Activated T-helper 9 cell treated with anti-CD3 and anti-CD28 coated beads, Interleukin-2, amount 50 U/mL, for 16 hours (primary cell): ENCODE results near the gene ENO2.

ENCODE experiments used
- DNase-seq: peaks from one replicate; pipeline ENCODE4 v3.0.0-alpha.2; 2020; ENCODE audit warnings: low read depth

Gene ENO2

GRCh38 chr12:6912164-6912935 lies 2.0 kb upstream of the ENO2 start:
- no peak for DNase-seq

DNA sequence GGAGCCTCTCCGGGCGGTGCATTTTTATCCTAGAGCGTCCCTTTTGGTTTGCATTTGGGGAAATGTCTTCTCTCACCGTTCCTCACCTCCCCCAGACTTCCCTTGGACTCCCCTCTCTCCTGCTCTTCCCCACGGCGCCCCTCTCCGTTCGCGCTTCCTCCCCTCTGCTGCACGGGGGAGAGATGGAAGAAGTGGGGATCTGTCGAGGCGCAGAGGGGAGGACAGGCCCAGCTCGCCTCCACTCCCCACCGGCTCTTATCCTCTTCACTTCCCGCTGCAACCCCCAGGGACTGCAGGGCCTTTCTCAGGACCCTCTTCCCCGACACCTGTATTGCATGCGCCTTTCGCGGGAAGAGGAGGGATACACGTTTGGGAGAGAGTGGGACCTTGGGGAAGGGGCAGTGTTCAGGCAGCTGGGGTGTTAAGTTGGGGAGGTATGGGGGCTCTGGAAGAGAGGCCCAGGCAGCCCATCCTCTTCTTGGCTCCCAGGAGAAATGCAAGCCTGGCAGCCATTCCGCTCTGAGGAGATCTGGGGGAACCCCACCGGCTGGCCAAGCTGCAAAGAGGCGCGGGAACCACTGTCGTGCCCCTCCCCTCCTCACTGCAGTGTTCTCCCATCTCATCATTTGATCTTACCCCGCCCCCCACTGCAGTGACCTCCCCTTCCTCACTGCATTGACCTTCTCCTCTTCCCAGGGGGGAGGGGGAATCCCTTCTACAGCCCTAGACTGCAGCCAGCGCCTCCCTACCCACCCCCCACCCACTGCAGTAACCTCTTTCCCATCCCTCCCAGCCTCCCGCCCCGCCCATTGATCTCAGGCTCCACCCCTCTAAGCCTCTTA lies 788 bp downstream of the ENO2 start:
- no peak for DNase-seq

- DNase-seq = no peak
These were observed 1.5 kb downstream of the ENO2 start for GRCh38 chr12:6915789-6916285.

DNA sequence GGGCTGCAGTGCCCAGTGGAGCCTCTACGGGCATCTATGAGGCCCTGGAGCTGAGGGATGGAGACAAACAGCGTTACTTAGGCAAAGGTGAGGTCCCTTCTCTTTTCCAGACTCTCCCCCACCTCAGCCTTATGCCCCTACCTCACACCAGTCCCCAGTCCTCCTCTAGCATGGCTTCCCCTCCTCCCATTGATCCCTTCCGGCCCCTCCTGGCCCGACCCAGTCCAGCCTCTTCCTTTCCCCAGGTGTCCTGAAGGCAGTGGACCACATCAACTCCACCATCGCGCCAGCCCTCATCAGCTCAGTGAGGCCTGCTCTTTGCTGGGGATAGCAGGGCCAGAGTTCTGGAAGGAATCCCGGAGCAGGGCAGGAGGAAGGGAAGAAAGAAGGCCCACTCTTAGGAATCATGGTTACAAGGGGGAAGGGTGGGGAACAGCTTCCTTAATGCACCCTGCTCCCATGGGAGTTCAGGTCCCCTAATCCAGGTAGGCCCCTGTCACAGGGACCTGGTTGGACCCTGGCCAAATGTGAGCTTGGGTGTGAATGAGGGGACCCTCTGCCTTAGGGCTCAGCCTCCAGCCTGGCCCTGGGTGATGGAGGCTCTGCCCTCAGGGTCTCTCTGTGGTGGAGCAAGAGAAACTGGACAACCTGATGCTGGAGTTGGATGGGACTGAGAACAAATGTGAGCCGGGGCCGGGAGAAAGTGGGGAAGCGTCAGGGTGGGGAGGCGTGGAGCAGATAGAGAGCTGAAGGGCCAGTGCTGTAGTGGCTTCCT lies 2.2 kb downstream of the ENO2 start:
- DNase-seq = no peak

DNA sequence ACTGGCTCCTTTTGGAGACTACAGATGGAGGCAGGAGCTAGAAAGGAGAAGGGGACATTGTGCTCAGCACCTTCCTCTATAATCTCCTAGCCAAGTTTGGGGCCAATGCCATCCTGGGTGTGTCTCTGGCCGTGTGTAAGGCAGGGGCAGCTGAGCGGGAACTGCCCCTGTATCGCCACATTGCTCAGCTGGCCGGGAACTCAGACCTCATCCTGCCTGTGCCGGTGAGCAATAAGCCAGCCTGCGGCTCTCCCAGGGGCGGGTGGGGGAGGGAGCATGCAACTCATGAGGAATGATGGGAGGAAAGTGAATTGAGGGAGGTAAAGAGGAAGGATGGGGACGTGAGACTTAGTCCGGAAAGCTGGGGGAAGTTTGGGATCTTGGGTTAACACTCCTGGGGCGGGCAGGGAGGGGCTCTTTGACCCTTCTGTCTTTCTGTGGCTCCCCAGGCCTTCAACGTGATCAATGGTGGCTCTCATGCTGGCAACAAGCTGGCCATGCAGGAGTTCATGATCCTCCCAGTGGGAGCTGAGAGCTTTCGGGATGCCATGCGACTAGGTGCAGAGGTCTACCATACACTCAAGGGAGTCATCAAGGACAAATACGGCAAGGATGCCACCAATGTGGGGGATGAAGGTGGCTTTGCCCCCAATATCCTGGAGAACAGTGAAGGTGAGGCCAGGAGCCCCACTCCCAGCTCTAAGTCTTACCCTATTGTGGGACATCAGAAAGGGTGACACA lies 3.3 kb downstream of the ENO2 start:
- no peak for DNase-seq

- no peak for DNase-seq
These were observed 5.2 kb downstream of the ENO2 start for GRCh38 chr12:6919588-6919987.

DNA sequence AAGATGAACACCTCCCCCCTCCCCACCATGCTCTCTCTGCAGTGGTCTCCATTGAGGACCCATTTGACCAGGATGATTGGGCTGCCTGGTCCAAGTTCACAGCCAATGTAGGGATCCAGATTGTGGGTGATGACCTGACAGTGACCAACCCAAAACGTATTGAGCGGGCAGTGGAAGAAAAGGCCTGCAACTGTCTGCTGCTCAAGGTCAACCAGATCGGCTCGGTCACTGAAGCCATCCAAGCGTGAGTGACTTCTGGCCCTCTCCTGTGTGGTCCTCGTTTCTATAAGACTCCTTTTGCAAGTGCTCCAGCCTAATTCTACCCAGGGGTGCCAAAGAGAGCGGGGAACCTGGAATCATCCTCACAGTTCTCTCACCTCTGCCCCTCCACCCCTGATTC lies 7.2 kb downstream of the ENO2 start:
- no peak for DNase-seq

GRCh38 chr12:6921996-6922946 lies 7.9 kb downstream of the ENO2 start:
- DNase-seq = no peak

DNA sequence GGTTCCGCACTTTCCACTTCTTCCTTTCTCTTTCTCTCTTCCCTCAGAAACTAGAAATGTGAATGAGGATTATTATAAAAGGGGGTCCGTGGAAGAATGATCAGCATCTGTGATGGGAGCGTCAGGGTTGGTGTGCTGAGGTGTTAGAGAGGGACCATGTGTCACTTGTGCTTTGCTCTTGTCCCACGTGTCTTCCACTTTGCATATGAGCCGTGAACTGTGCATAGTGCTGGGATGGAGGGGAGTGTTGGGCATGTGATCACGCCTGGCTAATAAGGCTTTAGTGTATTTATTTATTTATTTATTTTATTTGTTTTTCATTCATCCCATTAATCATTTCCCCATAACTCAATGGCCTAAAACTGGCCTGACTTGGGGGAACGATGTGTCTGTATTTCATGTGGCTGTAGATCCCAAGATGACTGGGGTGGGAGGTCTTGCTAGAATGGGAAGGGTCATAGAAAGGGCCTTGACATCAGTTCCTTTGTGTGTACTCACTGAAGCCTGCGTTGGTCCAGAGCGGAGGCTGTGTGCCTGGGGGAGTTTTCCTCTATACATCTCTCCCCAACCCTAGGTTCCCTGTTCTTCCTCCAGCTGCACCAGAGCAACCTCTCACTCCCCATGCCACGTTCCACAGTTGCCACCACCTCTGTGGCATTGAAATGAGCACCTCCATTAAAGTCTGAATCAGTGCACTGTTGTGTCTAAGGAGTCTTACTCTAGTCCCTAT lies 8.8 kb downstream of the ENO2 start:
- DNase-seq = no peak

- DNase-seq = no peak
These were observed 9.5 kb downstream of the ENO2 start for GRCh38 chr12:6923851-6924250.

GRCh38 chr12:6925239-6925539 lies 10.8 kb downstream of the ENO2 start:
- no peak for DNase-seq

- no peak for DNase-seq
These were observed 11.3 kb downstream of the ENO2 start for GRCh38 chr12:6925540-6926279.

DNA sequence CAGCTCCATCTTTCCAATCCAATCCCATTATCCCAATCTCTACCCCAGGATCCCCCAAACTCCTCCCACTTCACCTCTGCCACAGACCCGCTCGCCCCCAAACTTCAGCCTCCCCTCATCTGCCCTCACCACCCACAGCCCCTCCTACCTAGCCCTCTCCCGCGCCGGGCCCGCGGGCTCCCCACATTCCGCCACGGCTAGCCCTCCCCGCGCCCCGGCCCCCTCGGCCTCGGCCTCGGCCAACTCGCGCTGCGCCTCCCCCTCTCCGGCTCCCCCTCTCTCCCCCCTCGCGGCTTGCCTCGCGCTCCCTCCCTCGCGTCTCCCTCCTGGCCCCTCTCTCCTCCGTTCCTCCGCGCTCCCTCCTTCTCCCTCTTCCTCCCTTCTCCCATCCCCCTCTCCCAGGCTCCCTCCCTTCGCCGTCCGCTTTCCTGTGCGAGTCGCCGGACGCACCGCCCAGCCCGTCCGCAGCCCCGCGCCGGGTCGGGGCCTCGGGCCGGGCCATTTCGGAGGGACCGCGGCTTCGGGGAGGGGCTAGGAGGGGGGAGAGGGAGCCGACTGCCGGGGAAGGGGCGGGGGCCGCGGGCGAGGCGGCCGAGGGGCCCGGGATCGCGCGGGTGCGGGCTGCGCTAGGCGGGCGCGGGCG lies 13.1 kb downstream of the ENO2 start, which contains the start of gene ATN1:
Gene ATN1, plus strand, starts transcription at position 581 of the 643 bp plus-strand sequence. CDS start 6,043 bp downstream, outside the sequence.
- DNase-seq = no peak

- no peak for DNase-seq
These were observed 13.8 kb downstream of the ENO2 start for GRCh38 chr12:6928022-6928702.

DNA sequence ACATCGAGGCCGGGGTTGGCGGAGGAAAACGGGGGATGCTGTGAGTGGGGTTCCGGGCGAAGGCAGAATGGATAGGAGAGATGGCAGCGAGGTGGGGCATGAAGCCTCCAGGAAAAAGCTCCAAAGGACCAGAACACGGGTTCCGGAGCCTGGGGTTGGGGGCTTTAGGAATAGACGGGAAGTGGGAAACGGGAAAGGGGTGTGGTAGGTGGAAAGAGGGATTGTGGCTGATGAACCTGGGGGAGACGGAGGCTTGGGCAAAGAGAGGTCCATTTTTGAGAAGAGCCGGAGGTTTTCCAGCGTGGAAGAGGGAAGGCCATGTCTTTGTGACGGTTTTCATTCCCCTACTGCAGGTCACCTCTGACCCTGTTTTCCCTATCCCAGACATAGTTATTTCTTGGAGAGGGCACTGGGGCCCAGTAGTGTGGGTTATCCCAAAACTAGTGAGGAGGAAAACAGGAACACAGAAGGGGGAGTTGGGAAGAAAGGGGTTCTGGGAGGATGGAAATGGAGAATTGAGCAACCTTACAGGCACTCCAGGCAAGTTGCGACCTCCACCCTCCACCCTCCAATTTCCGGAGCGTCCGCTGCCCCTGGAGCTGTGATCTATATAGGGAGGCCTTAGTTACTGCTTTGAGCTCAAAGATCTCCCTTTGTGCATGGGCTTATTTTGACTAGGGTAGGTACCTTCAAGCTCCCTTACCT lies 14.5 kb downstream of the ENO2 start:
- DNase-seq = no peak

GRCh38 chr12:6929466-6930452 lies 15.4 kb downstream of the ENO2 start:
- no peak for DNase-seq
